Inferior parietal cortex (tissue), 1 donor: Measurements from ENCODE around the gene CBFB.
A peak's percentile ranks its signal among the peaks of the same experiment; 100 is the strongest.
"Not testable (repeated sequence)": the region's sequence is repeated elsewhere in the genome, so short reads cannot be mapped to it uniquely, and the experiment has no call there.

Source experiments
- DNase-seq: peaks from one replicate; pipeline ENCODE4 v3.0.0-alpha.2; 2016; ENCODE audit errors: extremely low spot score

The CBFB gene

GRCh38 chr16:67041520-67041919 lies 12.6 kb downstream of the CBFB start:
- not testable (repeated sequence) for DNase-seq

DNA sequence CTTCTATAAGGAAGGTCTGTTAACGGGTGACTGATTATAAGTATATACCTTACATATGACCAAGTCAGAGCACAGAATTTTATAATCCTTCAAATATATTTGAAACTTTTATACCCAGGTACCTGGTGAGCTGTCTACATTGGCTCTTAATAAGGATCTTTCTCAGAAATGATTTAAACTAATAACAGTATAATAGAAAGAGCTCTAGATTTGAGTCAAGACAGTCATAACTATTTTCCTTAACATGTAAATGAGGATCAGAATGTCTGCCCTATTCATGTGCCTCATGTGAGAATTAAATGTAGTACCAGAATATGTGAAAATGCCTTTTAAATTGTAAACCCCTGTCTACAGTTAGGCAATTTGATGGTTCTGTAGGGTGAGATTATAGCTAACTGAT lies 14.5 kb downstream of the CBFB start:
- DNase-seq = no peak

GRCh38 chr16:67050796-67051195 lies 21.8 kb downstream of the CBFB start:
- no peak for DNase-seq

- DNase-seq = no peak
These were observed 23.4 kb downstream of the CBFB start for GRCh38 chr16:67052399-67052798.

DNA sequence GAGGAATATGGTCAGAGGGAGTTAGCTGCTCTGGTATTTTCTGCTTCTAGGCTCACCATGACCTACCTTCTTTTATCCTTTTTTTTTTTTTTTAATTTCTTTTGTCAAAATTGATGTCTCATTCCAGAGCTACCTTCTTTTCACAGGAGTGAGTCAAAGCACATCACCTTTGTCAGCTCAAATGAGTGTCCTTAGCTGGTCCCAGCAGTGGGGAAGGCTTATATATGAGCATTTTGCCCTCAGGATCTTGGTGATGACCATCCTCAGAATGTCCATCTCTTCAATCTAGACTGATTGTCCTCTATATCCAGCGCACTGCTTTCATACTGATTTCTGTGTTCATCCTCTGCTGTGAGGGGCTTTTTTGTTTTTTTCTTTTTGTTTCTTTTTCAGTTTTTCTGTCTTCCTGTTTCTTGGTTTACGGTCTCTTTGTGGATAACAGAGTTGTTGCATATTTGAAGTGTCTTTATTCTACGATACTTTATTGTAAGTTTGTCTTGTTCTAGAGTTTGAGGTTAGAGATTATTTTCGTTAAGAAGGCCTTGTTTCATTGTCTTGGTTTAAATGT lies 24.9 kb downstream of the CBFB start:
- DNase-seq = no peak

GRCh38 chr16:67054901-67055300 lies 26.0 kb downstream of the CBFB start:
- DNase-seq = no peak

GRCh38 chr16:67055712-67056487 lies 27.0 kb downstream of the CBFB start:
- no peak for DNase-seq

- DNase-seq = no peak
These were observed 34.1 kb downstream of the CBFB start for GRCh38 chr16:67063008-67063407.

GRCh38 chr16:67068212-67068753 lies 39.3 kb downstream of the CBFB start:
- no peak for DNase-seq

DNA sequence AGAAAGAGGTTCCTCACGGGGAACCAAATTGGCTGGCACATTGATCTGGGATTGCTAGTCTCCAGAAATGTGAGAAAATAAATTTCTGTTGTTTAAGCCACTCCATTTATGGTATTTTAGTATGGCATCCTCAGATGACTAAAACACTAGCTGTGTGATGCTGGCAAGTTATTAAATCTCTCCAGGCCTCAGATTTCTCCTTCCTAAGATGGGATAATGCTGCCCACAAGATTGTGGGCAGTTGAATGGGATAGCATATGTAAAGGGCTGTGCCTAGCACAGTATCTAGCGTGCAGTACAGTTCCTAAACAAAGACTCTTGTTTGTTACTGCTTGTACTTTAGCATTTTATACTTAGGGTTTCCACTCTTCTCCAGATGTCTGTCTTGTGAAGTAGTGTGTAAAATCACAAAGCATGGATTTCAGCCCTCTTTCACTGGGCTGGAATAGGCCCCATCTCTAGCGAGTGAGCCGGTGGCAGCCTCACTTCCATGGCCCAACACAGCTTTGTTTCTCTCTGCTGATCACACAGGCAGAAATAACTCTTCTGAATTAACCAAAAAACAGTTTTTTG lies 42.6 kb downstream of the CBFB start:
- DNase-seq = peak; percentile 22

DNA sequence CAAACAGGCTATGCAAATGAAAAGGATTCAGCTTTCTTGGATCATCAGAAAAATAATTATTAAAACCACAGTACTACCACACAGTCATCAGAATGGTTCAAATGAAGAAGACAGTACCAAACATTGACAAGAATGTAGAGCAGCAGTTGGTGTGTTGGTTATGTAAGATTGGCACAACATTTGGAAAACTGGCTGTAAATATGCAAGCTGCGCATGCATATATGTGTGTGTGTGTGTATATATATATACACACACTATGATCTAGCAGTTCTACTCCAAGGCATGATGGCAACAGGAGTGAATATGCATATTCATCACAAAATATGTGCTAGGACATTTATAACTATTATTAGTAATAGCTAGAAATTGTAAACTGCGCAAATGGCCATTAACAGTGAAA lies 46.4 kb downstream of the CBFB start:
- DNase-seq = no peak

- DNase-seq = no peak
These were observed 48.9 kb downstream of the CBFB start for GRCh38 chr16:67077871-67078270.

DNA sequence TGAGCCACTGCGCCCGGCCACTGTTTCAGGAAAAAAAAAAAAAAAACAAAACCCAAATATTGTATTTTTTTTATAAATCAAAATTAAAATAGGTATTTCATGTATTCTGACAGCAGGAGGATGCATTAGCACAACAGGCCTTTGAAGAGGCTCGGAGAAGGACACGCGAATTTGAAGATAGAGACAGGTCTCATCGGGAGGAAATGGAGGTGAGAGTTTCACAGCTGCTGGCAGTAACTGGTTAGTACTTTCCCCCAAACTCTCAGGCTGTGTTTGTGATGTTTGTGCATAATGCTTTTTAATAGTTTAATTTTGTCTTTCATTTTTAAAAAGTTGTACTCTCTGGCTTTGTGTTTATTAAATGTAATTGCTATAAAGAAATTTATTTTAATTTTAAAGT lies 53.2 kb downstream of the CBFB start:
- DNase-seq = no peak

DNA sequence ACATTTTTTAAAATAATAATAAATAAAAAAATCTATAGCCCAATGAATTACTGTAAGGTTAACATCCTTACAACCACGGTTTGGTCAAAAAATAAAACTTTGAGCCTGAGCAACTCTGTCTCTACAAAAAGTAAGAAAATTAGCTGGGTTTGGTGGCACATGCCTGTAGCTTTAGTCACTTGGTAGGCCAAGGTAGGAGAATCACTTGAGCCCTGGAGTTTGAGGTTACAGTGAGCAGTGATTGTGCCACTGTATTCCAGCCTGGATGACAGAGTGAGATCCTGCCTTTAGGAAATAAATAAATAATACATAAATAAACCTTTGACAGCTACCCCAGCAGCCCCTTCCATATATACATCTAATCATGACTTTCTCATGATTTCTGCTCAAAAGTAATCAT lies 53.9 kb downstream of the CBFB start:
- DNase-seq = no peak

GRCh38 chr16:67084345-67085028 lies 55.5 kb downstream of the CBFB start:
- no peak for DNase-seq

DNA sequence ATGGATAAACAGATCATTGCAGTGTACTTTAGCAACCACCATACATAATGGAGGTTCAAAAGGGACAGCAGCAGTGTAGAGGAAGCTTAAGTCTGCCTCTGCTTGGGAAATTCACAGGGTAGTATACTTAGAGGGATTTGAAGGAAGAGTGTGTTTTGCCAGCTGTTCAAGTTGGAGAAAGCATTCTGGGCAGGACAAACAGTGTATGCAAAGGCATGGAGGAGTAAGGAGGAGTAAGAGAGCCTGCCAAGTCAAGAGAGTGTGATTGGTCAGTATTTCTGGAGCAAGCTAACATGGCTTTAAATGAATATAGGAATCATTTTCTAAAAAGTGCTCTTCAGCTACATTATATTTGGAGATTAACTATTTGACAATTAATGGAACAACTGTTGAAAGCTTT lies 57.9 kb downstream of the CBFB start:
- DNase-seq = no peak

DNA sequence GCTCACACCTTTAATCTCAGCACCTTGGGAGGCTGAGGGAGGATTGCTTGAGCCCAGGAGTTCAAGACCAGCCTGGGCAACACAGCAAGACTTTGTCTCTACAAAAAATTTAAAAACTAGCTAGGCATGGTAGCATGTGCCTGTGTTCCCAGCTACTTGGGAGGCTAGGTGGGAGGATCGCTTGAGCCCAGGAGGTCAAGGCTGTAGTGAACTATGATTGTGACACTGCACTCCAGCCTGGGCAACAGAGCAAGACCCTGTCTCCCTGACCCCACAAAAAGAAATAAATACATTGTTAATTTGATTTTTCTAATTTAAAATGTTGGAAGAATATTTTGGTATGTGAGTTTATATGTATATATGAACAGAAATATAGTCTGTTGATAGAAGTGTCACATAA lies 58.3 kb downstream of the CBFB start:
- DNase-seq = no peak

GRCh38 chr16:67087803-67088202 lies 58.9 kb downstream of the CBFB start:
- DNase-seq = no peak

DNA sequence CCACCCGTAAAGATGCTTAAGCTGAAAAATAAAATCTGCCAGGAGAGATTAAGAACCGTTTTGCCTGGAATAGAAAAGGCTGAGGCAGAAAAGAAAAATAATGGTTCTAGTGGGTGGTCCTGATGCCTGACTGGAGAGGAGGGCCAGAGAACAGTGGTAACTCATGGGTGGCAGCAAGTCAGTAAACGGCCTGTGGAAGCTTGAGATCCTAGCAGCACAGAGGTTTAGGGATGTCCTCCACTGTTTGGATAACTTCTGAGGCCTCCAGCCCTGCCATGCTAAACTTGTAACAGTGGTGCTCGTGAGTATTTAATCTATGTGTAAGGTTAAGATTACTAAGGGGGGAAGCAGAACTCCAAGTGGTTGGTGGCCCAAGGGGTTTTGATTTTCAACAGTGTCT lies 59.6 kb downstream of the CBFB start:
- no peak for DNase-seq

DNA sequence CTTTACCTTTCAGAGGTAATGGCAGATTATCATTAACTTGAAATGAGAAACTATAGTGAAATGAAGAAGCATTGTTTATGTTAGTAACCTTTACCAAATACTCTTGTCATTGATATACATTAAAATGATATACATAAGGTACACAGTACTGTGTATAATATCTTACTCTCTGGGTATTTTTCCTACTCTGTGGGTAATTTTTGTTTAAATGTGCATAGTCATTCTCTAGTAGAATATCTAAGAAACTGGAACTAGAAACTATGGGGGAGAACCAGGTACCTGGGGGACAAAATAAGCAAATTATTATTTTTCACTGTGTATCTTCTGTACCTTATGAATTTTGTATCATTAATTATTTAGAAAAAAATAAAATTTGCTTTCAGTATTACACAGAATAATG lies 60.2 kb downstream of the CBFB start:
- no peak for DNase-seq

DNA sequence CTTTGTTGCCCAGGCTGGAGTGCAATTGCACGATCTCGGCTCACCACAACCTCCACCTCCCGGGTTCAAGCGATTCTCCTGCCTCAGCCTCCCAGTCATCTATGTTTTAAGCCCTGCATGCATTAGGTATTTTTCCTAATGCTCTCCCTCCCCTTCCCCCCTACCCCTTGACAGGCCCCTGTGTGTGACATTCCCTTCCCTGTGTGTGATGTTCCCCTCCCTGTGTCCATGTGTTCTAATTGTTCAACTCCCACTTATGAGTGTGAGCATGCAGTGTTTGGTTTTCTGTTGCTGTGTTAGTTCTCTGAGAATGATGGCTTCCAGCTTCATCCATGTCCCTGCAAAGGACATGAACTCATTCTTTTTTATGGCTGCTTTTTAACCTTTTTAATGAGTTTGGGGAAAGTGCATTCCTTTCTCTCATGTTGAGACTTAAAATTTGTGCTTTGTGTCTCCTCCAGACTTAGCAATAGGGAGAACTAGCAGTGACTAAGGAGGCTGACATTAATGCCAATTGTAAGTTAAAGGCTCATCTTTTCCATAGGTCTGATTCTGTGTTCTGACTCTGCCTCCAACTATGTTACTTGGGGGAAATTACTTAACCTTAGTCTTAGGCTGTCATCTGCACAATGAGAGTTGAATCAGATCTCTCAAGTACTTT lies 63.1 kb downstream of the CBFB start:
- DNase-seq = no peak
